C4-2B (cell line): ENCODE data around the gene COX6B2.

Experiments used
- CTCF ChIP-seq: fragments of 450-650 bp; conservative IDR thresholded peaks from 2 replicates; pipeline ENCODE4 v1.5.1; 2017; ENCODE audit warnings: mild to moderate bottlenecking
- ZFX ChIP-seq: fragments of 450-650 bp; IDR thresholded peaks from 2 replicates; pipeline ENCODE4 v1.6.1; 2017

- no peak for TF ChIP-seq CTCF
- no peak for TF ChIP-seq ZFX
Measured at GRCh38 chr19:55305491-55305890, 49.0 kb downstream of the COX6B2 start.
